OCI-LY7 (cell line): ENCODE results near the gene FAM47E.

Experiments
- EZH2phosphoT487 ChIP-seq: fragments of 200-600 bp; sonication (generic); IDR thresholded peaks from 2 replicates; pipeline ENCODE4 v1.6.1; 2018; ENCODE audit warnings: low read depth, borderline replicate concordance, mild to moderate bottlenecking, mixed run types, antibody characterized with exemption, low read length, moderate library complexity, mixed read lengths
- TF ChIP-seq, protein P1 (sequence below): fragments of 200-600 bp; sonication (generic); conservative IDR thresholded peaks from 2 replicates; pipeline ENCODE4 v1.5.1; 2014; ENCODE audit warnings: mild to moderate bottlenecking, antibody characterized with exemption, low read length, moderate library complexity, mixed read lengths

- TF ChIP-seq, protein P1, sequence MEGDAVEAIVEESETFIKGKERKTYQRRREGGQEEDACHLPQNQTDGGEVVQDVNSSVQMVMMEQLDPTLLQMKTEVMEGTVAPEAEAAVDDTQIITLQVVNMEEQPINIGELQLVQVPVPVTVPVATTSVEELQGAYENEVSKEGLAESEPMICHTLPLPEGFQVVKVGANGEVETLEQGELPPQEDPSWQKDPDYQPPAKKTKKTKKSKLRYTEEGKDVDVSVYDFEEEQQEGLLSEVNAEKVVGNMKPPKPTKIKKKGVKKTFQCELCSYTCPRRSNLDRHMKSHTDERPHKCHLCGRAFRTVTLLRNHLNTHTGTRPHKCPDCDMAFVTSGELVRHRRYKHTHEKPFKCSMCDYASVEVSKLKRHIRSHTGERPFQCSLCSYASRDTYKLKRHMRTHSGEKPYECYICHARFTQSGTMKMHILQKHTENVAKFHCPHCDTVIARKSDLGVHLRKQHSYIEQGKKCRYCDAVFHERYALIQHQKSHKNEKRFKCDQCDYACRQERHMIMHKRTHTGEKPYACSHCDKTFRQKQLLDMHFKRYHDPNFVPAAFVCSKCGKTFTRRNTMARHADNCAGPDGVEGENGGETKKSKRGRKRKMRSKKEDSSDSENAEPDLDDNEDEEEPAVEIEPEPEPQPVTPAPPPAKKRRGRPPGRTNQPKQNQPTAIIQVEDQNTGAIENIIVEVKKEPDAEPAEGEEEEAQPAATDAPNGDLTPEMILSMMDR = no peak
- TF ChIP-seq EZH2phosphoT487 = no peak
These were observed 27.4 kb upstream of the FAM47E start for GRCh38 chr4:76224171-76224570.
